Kidney epithelial cell (primary cell): ENCODE measurements around the gene TMEM204. TPM values are rescaled to one million over a fixed set of nuclear protein-coding genes. Genes with fewer than 3 reads are reported as not detected.

ENCODE experiments used
- DNase-seq: peaks from one replicate; pipeline ENCODE4 v3.0.0-alpha.2; 2010; ENCODE audit warnings: low read depth
- H3K27me3 ChIP-seq: 2 replicates; pipeline ENCODE4 v1.6.0; 2011; ENCODE audit warnings: low read length; ENCODE audit not compliant: control insufficient read depth, insufficient read depth
- H3K36me3 ChIP-seq: 2 replicates; pipeline ENCODE4 v1.5.1; 2011; ENCODE audit warnings: low read length; ENCODE audit not compliant: control insufficient read depth, insufficient read depth
- H3K4me3 ChIP-seq: 2 replicates; pipeline ENCODE4 v1.5.1; 2011; ENCODE audit warnings: low read depth, mild to moderate bottlenecking, control low read depth, low read length
- CTCF ChIP-seq: IDR thresholded peaks from 2 replicates; pipeline ENCODE4 v1.5.1; 2011; ENCODE audit warnings: mild to moderate bottlenecking, moderate library complexity, low read length, control low read depth, inconsistent platforms; ENCODE audit not compliant: insufficient read depth, poor library complexity, severe bottlenecking
- total RNA-seq: library from RNA; depleted of rRNA; stranded (reverse); fragments of >200 nt; gene quantifications from 2 replicates; pipeline ENCODE4 v1.2.3, GENCODE V29; 2015

The TMEM204 gene
- total RNA-seq, 1 donor from 2014 or later, result 4.0 TPM

- TF ChIP-seq CTCF, result no peak
- DNase-seq, result no peak
Measured at GRCh38 chr16:1567988-1568387, 34.5 kb downstream of the TMEM204 start.

GRCh38 chr16:1571012-1571671, 37.7 kb downstream of the TMEM204 start:
- Histone ChIP-seq H3K36me3 (no peaks in the 10 kb centered on the region), H3K27me3 (no peaks in the 10 kb centered on the region), H3K4me3 (no peak overlapping the region)
- no peak for DNase-seq
- no peak for TF ChIP-seq CTCF

More at GRCh38 chr16:1567988-1568387, 34.5 kb downstream of the TMEM204 start:
- Histone ChIP-seq H3K36me3 (peaks cover 1% of the 10 kb centered on the region), H3K27me3 (no peaks in the 10 kb centered on the region), H3K4me3 (no peak overlapping the region)

DNA sequence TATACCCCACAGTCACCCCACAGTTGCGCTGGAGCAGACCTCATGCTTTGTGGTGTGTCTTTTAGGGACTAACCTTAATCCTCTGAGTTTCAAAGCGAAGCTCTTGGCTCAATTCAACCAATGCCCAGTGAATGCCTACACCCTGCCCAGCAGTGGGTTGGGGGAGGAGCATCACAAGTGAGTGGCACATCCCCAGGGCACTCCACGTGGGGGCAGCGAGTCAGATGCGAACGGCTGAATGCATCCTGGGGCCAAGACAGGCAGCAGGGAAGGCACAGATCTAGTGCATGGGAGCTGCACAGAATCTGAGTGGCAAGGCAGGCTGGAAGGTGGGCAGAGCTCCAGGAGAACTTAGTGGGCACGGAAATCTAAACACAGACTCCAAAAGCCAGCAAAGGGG, 39.2 kb downstream of the TMEM204 start:
- no peak for DNase-seq
- H3K4me3 ChIP-seq, result no peak overlapping the region
- no peaks in the 10 kb centered on the region for H3K27me3 ChIP-seq
- H3K36me3 ChIP-seq, result no peaks in the 10 kb centered on the region
- TF ChIP-seq CTCF, result no peak

- no peak overlapping the region for H3K4me3 ChIP-seq
- no peaks in the 10 kb centered on the region for H3K36me3 ChIP-seq
- DNase-seq, result no peak
- no peaks in the 10 kb centered on the region for H3K27me3 ChIP-seq
- no peak for TF ChIP-seq CTCF
Measured at GRCh38 chr16:1573301-1573700, 39.8 kb downstream of the TMEM204 start.

- TF ChIP-seq CTCF, result no peak
- Histone ChIP-seq H3K27me3 (no peaks in the 10 kb centered on the region), H3K36me3 (no peaks in the 10 kb centered on the region), H3K4me3 (no peak overlapping the region)
- no peak for DNase-seq
Measured at GRCh38 chr16:1575578-1575977, 42.1 kb downstream of the TMEM204 start.

GRCh38 chr16:1579214-1579613, 45.7 kb downstream of the TMEM204 start:
- no peak for DNase-seq
- no peak for TF ChIP-seq CTCF
- H3K4me3 ChIP-seq, result no peak overlapping the region
- no peaks in the 10 kb centered on the region for H3K27me3 ChIP-seq
- H3K36me3 ChIP-seq, result peaks cover 1% of the 10 kb centered on the region
